ENCODE data around the gene CARD16. TPM values are rescaled to one million over a fixed set of nuclear protein-coding genes. Genes with fewer than 3 reads are reported as not detected.
"Not testable (repeated sequence)": the region's sequence is repeated elsewhere in the genome, so short reads cannot be mapped to it uniquely, and the experiment has no call there.

Gene CARD16
- total RNA-seq, 1 donor from 2014 or later: 26.8 TPM

DNA sequence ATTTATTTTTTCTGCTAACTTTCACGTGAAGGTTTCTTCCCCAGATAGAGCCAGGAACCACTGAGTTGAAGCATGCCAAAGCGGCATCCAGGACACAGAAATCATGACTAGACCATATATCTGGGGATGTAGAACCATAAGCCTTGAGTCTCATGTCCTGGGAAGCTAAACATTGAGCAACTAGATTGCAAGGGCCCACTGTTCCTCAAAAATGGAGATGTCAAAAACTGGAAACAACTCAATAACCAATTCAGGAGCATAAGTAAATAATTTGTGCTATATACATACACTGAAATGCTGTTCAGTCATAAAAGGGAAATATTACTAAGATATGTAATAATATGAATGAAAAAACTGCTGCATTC lies 29.0 kb upstream of the CARD16 start:
- no peak for TF ChIP-seq POLR2A (IDR thresholded peaks at IDR 0.05)
- TF ChIP-seq POLR2AphosphoS5 (IDR thresholded peaks at IDR 0.05; ENCODE audit: insufficient read depth in 1 of 2, low read depth in 1 of 2): no peak
- no peak for TF ChIP-seq CTCF (IDR thresholded peaks at IDR 0.05)
- H3K4me1 ChIP-seq: no peaks in the 10 kb centered on the region
- intact Hi-C loops (cut with DNase I): no loop called here
- H3K36me3 ChIP-seq: no peaks in the 10 kb centered on the region
- H3K27ac ChIP-seq: no peak overlapping the region
- no peaks in the 10 kb centered on the region for H3K27me3 ChIP-seq
- H3K4me3 ChIP-seq: no peak overlapping the region
- H3K9me3 ChIP-seq: no peaks in the 10 kb centered on the region
- DNase-seq (ENCODE audit: extremely low spot score in 2 of 2): no peak

GRCh38 chr11:105073456-105074165 lies 28.5 kb upstream of the CARD16 start:
- no peak for DNase-seq (ENCODE audit: extremely low spot score in 2 of 2)
- no peak overlapping the region for H3K27ac ChIP-seq
- intact Hi-C loops (cut with DNase I): no loop called here
- no peaks in the 10 kb centered on the region for H3K4me1 ChIP-seq
- no peaks in the 10 kb centered on the region for H3K36me3 ChIP-seq
- no peaks in the 10 kb centered on the region for H3K27me3 ChIP-seq
- H3K4me3 ChIP-seq: no peak overlapping the region
- TF ChIP-seq POLR2AphosphoS5 (IDR thresholded peaks at IDR 0.05; ENCODE audit: insufficient read depth in 1 of 2, low read depth in 1 of 2) (no peak), POLR2A (IDR thresholded peaks at IDR 0.05) (no peak), CTCF (IDR thresholded peaks at IDR 0.05) (no peak)
- H3K9me3 ChIP-seq: no peaks in the 10 kb centered on the region

GRCh38 chr11:105072080-105072479 lies 26.9 kb upstream of the CARD16 start:
- intact Hi-C loops (cut with DNase I); H3K4me1 ChIP-seq; DNase-seq (ENCODE audit: extremely low spot score in 2 of 2); H3K27me3 ChIP-seq; H3K4me3 ChIP-seq; H3K27ac ChIP-seq; H3K9me3 ChIP-seq; H3K36me3 ChIP-seq: not testable (repeated sequence)

DNA sequence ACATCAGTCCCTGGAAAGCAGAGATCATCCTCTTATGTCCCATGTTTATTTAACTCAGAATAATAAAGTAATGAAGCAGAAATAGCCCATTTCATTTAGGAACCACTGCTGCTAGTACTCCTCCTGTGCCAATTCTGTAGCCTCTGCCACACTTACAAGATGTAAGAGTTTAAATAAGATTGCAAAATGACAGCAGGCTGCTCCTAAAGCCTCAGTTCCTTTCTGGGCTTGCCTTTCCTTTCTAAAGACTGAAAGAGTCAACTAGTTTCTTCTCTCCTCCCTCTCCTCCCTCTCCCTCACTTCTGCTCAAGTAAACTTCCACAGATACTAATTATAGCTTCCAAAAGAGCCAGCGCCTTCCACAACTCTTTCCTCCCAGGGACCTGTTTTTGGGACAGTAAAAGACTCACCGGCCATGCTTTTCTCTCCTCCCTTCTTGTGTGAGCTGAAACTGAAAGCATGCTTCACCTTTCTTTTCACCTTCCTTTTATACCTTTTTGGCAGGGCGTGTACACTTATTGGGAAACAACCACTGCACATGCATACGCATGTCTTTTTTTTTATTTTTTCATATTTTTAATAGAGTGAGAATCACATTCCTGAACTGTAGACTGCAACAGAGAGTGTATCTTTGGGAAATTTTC lies 26.1 kb upstream of the CARD16 start:
- no peak overlapping the region for H3K27ac ChIP-seq
- peak overlapping the region in 1 of 2 donors; percentile 13 for H3K4me3 ChIP-seq

DNA sequence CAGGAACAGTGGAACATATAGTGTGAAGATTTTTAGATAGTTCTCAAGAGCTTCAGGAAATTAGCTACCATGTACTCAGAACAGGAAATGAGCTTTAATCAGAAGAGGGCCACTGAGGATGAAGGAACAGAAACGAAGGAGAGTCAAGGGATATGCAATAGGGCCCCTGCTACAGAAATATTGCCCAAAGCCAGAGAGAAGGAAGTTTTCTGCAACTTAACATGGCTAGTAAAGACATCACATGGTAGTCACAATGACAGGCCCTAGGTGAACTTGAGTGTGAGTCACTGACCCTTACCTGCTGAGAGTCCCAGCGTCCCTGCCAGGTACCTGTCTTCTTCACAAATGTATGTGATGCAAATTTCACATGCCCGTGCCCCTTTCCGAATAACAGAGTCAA lies 25.2 kb upstream of the CARD16 start:
- Histone ChIP-seq H3K36me3 (no peaks in the 10 kb centered on the region), H3K27ac (no peak overlapping the region), H3K4me3 (no peak overlapping the region), H3K4me1 (no peaks in the 10 kb centered on the region), H3K9me3 (no peaks in the 10 kb centered on the region), H3K27me3 (no peaks in the 10 kb centered on the region)
- intact Hi-C loops (cut with DNase I): no loop called here
- no peak for DNase-seq (ENCODE audit: extremely low spot score in 2 of 2)
- no peak for TF ChIP-seq POLR2A (IDR thresholded peaks at IDR 0.05)

More for the DNA sequence above, 26.1 kb upstream of the CARD16 start:
- Histone ChIP-seq H3K9me3 (no peaks in the 10 kb centered on the region), H3K36me3 (no peaks in the 10 kb centered on the region), H3K27me3 (no peaks in the 10 kb centered on the region), H3K4me1 (no peaks in the 10 kb centered on the region)
- DNase-seq (ENCODE audit: extremely low spot score in 2 of 2): no peak
- peak in 1 of 2 donors; percentile 34 for TF ChIP-seq POLR2AphosphoS5 (IDR thresholded peaks at IDR 0.05; ENCODE audit: insufficient read depth in 1 of 2, low read depth in 1 of 2)
- no peak for TF ChIP-seq CTCF (IDR thresholded peaks at IDR 0.05)
- intact Hi-C loops (cut with DNase I): no loop called here

DNA sequence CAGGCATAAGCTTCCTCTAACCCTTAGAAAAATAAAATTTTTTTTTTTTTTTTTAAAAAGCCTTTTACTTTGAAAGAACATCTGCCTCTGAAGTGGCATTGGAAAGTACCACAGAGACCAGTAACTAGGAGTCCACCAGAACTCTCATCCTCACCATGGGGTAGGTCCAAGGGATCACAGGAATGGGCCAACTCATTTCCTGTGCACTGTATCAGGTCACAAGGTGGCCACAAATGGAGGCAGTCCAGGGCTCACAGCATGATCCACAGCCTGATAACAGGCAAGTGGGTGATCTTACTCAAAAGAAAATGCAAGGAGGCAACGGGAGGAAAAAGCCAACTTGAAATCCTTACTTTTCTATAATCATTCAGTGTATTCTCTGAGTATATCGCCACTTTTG lies 24.6 kb upstream of the CARD16 start:
- H3K27ac ChIP-seq; intact Hi-C loops (cut with DNase I); H3K9me3 ChIP-seq; H3K4me3 ChIP-seq; DNase-seq (ENCODE audit: extremely low spot score in 2 of 2); H3K27me3 ChIP-seq; H3K36me3 ChIP-seq; H3K4me1 ChIP-seq: not testable (repeated sequence)

All from vagina (tissue), 2 donors.